Activated naive CD8-positive, alpha-beta T cell (primary cell): ENCODE results near the gene C19orf67.
A peak's percentile ranks its signal among the peaks of the same experiment; 100 is the strongest.

Experiments
- H3K27ac Mint-ChIP-seq: one replicate; pipeline ENCODE4 v1.8.0; 2021; ENCODE audit warnings: mixed read lengths
- H3K27me3 Mint-ChIP-seq: one replicate; pipeline ENCODE4 v1.8.0; 2021; ENCODE audit warnings: mixed read lengths
- H3K36me3 Mint-ChIP-seq: one replicate; pipeline ENCODE4 v1.8.0; 2021; ENCODE audit warnings: mixed read lengths
- H3K4me1 Mint-ChIP-seq: one replicate; pipeline ENCODE4 v1.8.0; 2021; ENCODE audit warnings: low read depth, mixed read lengths
- H3K4me3 Mint-ChIP-seq: one replicate; pipeline ENCODE4 v1.8.0; 2021; ENCODE audit warnings: mild to moderate bottlenecking, mixed read lengths
- H3K9me3 Mint-ChIP-seq: one replicate; pipeline ENCODE4 v1.8.0; 2021; ENCODE audit warnings: low read depth, mixed read lengths

C19orf67 gene

GRCh38 chr19:14114439-14114838, 28.9 kb upstream of the C19orf67 start:
- Mint-ChIP-seq H3K4me1 (peaks cover 52% of the 10 kb centered on the region), H3K36me3 (no peaks in the 10 kb centered on the region), H3K27ac (no peak overlapping the region), H3K27me3 (no peaks in the 10 kb centered on the region), H3K4me3 (no peak overlapping the region), H3K9me3 (no peaks in the 10 kb centered on the region)

DNA sequence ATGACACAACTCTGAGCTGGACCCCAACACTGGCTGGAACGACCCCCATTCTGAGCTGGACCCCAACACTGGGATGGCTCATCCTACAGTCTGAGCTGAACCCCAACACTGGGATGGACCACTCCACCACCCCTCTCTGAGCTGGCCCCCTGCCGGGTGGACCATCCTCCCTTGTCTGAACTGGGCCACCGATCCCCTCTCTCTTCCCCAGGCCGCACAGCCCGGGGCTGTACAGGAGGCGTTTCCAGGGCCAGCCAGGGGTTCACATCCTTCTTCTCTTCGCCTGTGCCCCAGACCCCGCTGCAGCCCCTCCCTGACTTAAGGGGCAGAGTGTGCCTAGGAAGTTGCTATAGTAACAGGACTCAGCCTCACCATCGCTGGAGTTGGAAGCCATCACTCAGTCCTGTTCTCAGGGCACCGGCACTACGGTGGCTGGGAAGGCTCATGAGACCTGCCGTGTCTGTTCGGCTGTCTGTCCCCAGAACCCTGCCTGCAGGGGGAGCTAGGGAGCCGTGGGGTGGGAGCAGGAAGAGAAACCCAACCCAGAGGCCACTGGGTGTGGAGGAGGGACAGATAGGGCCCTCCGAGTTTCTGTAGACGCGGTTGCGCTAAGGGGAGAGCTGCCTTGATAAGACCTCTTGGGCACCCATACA, 28.3 kb upstream of the C19orf67 start:
- Mint-ChIP-seq H3K36me3 (no peaks in the 10 kb centered on the region), H3K27ac (peak overlapping the region; percentile 16), H3K27me3 (no peaks in the 10 kb centered on the region), H3K4me1 (peaks cover 48% of the 10 kb centered on the region), H3K4me3 (no peak overlapping the region), H3K9me3 (no peaks in the 10 kb centered on the region)

GRCh38 chr19:14112809-14113385, 27.3 kb upstream of the C19orf67 start:
- H3K36me3 Mint-ChIP-seq: no peaks in the 10 kb centered on the region
- H3K4me1 Mint-ChIP-seq: peaks cover 43% of the 10 kb centered on the region
- no peak overlapping the region for H3K4me3 Mint-ChIP-seq
- H3K27me3 Mint-ChIP-seq: no peaks in the 10 kb centered on the region
- H3K9me3 Mint-ChIP-seq: no peaks in the 10 kb centered on the region
- no peak overlapping the region for H3K27ac Mint-ChIP-seq

- no peak overlapping the region for H3K27ac Mint-ChIP-seq
- peaks cover 43% of the 10 kb centered on the region for H3K4me1 Mint-ChIP-seq
Measured at GRCh38 chr19:14112051-14112808, 26.6 kb upstream of the C19orf67 start.

DNA sequence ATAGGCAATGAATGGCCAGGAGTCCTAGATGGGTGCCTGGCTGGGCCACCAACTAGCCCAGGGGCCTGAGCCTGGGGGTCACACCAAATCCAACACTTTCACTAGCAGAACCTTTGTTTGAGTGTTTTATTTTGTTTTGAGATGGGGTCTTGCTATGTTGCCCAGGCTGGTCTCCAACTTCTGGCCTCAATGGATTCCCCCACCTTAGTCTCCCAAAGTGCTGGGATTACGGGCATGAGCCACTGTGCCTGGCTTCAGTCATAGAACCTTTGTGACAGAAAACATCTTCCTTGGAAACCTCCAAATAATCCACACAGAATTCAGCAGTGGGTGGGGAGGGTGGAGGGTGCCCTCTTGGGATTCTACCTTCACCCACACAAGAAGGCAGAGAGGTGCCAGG, 25.9 kb upstream of the C19orf67 start:
- no peaks in the 10 kb centered on the region for H3K36me3 Mint-ChIP-seq
- H3K27ac Mint-ChIP-seq: no peak overlapping the region
- peaks cover 40% of the 10 kb centered on the region for H3K4me1 Mint-ChIP-seq
- H3K4me3 Mint-ChIP-seq: no peak overlapping the region
- H3K27me3 Mint-ChIP-seq: no peaks in the 10 kb centered on the region
- no peaks in the 10 kb centered on the region for H3K9me3 Mint-ChIP-seq

More at GRCh38 chr19:14112051-14112808, 26.6 kb upstream of the C19orf67 start:
- no peaks in the 10 kb centered on the region for H3K9me3 Mint-ChIP-seq
- no peak overlapping the region for H3K4me3 Mint-ChIP-seq
- H3K36me3 Mint-ChIP-seq: no peaks in the 10 kb centered on the region
- H3K27me3 Mint-ChIP-seq: no peaks in the 10 kb centered on the region

GRCh38 chr19:14110650-14111049, 25.1 kb upstream of the C19orf67 start:
- H3K4me3 Mint-ChIP-seq: no peak overlapping the region
- H3K27me3 Mint-ChIP-seq: no peaks in the 10 kb centered on the region
- H3K4me1 Mint-ChIP-seq: peaks cover 32% of the 10 kb centered on the region
- peak overlapping the region; percentile 41 for H3K27ac Mint-ChIP-seq
- H3K36me3 Mint-ChIP-seq: no peaks in the 10 kb centered on the region
- H3K9me3 Mint-ChIP-seq: no peaks in the 10 kb centered on the region

- Mint-ChIP-seq H3K9me3 (no peaks in the 10 kb centered on the region), H3K27me3 (no peaks in the 10 kb centered on the region), H3K4me3 (no peak overlapping the region), H3K27ac (no peak overlapping the region), H3K4me1 (peaks cover 15% of the 10 kb centered on the region), H3K36me3 (no peaks in the 10 kb centered on the region)
Measured at GRCh38 chr19:14107581-14108461, 22.2 kb upstream of the C19orf67 start.

DNA sequence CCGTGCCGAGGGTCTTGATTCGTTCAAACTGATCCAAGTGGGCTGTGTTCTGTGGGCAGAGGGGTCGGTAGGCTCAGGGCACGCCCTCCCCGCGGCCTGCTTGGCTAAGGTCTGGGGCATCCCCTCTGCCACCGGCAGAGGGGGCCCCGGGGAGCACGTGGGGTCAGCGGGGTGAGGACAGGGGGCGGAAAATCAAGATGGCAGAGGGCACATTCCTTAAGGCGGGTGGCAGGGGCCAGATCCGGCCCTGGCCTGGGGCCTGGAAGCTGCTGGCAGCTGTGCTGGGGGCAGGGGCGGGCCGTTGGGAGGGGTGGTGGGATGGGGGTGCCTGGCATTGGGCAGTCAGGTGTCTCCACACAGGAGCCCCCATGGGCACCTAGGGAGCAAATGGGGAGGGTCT, 21.3 kb upstream of the C19orf67 start:
- Mint-ChIP-seq H3K27ac (no peak overlapping the region), H3K9me3 (no peaks in the 10 kb centered on the region), H3K36me3 (no peaks in the 10 kb centered on the region), H3K27me3 (no peaks in the 10 kb centered on the region), H3K4me1 (peaks cover 9% of the 10 kb centered on the region), H3K4me3 (no peak overlapping the region)

DNA sequence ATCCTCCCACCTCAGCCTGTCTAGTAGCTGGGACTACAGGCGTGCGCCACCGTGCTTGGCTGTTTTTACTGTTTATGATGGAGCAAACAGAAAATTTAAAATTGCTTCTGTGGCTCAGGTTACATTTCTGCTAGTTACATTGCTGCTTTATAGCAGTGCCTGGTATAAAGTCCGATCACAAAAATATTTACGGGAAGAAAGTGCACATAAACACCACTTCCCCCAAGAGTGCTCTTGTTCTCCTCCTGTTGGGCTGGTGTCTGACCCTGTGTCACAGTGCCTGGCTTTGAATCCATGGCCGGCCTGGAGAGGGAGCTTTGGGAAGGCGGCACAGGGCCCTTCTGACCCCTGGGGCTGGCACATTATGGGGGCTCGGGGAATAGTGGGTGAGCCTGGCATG, 20.1 kb upstream of the C19orf67 start:
- H3K4me3 Mint-ChIP-seq: no peak overlapping the region

DNA sequence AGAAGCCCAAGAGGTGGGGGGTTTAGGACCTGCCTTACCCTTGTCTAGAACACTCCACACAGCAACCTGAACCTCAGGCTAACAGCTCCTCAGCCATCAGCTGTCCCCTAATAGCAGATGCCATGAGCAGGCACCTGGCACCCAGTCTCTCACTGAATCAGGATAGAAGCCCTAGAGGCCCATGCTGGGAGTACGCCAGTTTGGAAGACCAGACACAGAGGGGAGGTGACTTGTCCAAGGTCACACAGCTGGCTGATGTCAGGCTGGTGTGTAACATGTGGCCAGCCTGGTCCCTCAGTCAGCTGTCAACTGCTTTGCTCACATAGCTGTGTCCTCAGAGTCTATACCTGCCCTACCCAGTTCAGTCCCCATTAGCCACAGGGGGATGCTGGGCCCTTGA, 17.7 kb upstream of the C19orf67 start:
- Mint-ChIP-seq H3K4me1 (no peaks in the 10 kb centered on the region), H3K27me3 (no peaks in the 10 kb centered on the region), H3K36me3 (no peaks in the 10 kb centered on the region), H3K9me3 (no peaks in the 10 kb centered on the region), H3K27ac (no peak overlapping the region), H3K4me3 (no peak overlapping the region)

More for the DNA sequence above, 20.1 kb upstream of the C19orf67 start:
- Mint-ChIP-seq H3K4me1 (peaks cover 3% of the 10 kb centered on the region), H3K9me3 (no peaks in the 10 kb centered on the region), H3K27ac (no peak overlapping the region), H3K27me3 (no peaks in the 10 kb centered on the region), H3K36me3 (no peaks in the 10 kb centered on the region)

DNA sequence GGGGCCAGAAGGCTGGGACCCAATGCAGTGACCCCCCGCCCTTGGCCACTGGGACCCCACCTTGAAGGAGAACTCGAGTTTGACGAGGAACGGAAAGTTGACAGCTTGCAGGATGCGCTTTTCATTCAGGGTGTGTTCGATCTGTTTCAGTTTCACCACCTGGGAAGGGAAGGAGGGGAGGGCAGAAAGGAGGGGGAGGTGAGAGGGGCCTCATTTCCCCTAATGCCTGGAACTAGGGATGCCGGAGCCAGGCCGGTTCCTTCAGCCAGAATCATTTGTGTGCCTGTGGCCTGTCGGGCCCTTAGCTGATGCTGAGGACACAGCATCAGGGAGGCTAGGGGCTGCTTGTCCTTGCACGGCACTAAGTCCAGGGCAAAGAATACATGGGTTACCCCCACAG, 17.2 kb upstream of the C19orf67 start:
- Mint-ChIP-seq H3K27me3 (no peaks in the 10 kb centered on the region), H3K9me3 (no peaks in the 10 kb centered on the region), H3K4me3 (no peak overlapping the region), H3K27ac (no peak overlapping the region), H3K4me1 (no peaks in the 10 kb centered on the region), H3K36me3 (no peaks in the 10 kb centered on the region)

DNA sequence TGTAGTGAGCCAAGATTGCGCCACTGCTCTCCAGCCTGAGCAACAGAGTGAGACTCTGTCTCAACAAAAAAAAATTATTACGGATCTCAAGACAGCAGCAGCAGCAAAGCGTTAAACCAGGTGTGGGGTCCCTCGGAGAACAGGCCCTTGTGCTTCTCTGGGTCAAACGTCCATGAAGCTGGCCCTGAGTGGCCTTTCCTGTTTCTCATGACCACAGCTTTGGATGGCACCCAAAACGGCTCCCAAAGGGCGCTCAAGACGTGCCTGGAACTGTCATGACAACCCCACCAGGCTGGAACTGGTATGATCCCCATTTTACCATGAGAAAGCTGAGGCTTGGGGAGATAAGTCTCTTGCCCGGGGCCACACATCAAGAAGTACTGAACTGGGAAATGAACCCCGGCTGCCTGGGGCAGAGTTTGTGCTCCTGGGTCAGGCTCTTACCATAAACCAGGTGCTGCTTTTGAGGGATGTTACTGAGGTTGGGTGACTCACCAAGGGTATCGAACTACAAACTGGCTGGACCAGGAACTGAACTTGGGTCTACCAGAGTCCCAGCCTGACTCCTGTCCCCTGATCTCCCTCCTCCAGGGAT, 16.6 kb upstream of the C19orf67 start:
- no peaks in the 10 kb centered on the region for H3K4me1 Mint-ChIP-seq
- H3K36me3 Mint-ChIP-seq: no peaks in the 10 kb centered on the region
- no peaks in the 10 kb centered on the region for H3K9me3 Mint-ChIP-seq
- H3K27me3 Mint-ChIP-seq: no peaks in the 10 kb centered on the region
- H3K27ac Mint-ChIP-seq: no peak overlapping the region
- H3K4me3 Mint-ChIP-seq: no peak overlapping the region

DNA sequence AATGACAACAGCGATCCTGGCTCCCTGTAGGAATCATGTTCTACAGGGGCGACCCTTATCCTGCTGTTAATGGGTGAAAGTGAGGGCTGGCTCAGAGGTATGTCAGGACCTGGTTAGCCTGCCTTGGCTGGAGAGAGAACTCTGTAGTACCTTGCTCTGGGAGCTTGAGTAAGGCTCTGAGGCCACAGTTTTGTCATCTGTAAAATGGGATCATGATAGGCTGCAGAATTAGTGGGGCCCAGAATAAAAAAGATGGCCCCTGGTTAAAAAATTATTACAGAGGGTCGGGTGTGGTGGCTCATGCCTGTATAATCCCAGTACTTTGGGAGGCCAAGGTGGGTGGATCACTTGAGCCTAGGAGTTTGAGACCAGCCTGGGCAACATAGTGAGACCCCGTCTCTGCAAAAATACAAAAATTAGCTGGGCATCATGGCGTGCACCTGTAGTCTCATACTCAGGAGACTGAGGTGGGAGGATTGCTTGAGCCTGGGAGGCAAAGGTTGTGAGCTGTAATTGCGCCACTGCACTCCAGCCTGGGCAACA, 15.5 kb upstream of the C19orf67 start:
- Mint-ChIP-seq H3K4me1 (no peaks in the 10 kb centered on the region), H3K9me3 (no peaks in the 10 kb centered on the region), H3K27me3 (no peaks in the 10 kb centered on the region), H3K4me3 (no peak overlapping the region), H3K36me3 (no peaks in the 10 kb centered on the region), H3K27ac (no peak overlapping the region)

DNA sequence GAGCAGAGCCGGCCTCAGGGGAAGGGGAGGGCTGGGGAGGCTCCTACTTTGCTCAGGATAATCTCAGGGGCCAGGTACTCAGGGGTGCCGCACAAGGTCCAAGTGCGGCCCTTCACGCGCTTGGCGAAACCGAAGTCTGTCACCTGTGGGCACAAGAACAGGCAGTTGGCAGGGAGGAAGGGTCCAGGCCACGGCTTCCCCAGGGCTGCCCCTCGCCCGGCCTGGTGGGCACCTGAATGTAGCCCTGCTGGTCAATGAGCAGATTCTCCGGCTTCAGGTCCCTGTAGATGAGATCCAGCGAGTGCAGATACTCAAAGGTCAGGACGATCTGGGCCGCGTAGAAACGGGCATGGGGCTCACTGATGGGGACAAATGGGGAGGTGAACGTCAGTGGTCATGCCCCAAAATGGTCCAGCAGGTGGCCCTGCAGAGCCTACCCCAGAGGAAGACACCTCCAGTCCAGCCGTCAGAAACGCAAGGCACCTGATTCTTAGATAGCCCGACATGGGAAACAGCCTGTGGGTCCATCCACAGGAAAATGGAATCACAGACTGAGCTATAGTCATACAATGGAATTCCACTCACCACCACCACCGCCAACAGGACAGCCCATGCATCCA, 12.1 kb upstream of the C19orf67 start:
- H3K27me3 Mint-ChIP-seq: no peaks in the 10 kb centered on the region
- peaks cover 2% of the 10 kb centered on the region for H3K36me3 Mint-ChIP-seq
- H3K4me1 Mint-ChIP-seq: peaks cover 4% of the 10 kb centered on the region
- no peaks in the 10 kb centered on the region for H3K9me3 Mint-ChIP-seq
- H3K27ac Mint-ChIP-seq: no peak overlapping the region
- no peak overlapping the region for H3K4me3 Mint-ChIP-seq
